Activated T-cell treated with anti-CD3 and anti-CD28 coated beads, Interleukin-2, amount 50 U/mL, for 1 hour (primary cell): ENCODE results near the gene CUX1.
"Not testable (repeated sequence)": the region's sequence is repeated elsewhere in the genome, so short reads cannot be mapped to it uniquely, and the experiment has no call there.

Experiments used
- DNase-seq: peaks from one replicate; pipeline ENCODE4 v3.0.0-alpha.2; 2020

CUX1 gene

GRCh38 chr7:102119925-102120324, 302.5 kb downstream of the CUX1 start:
- no peak for DNase-seq

- DNase-seq = no peak
These were observed 303.3 kb downstream of the CUX1 start for GRCh38 chr7:102120666-102121195.

- DNase-seq = no peak
These were observed 304.6 kb downstream of the CUX1 start for GRCh38 chr7:102122026-102122425.

- no peak for DNase-seq
These were observed 307.7 kb downstream of the CUX1 start for GRCh38 chr7:102125127-102125596.

- DNase-seq = no peak
These were observed 310.9 kb downstream of the CUX1 start for GRCh38 chr7:102128303-102128702.

- DNase-seq = no peak
These were observed 312.4 kb downstream of the CUX1 start for GRCh38 chr7:102129636-102130370.

- no peak for DNase-seq
These were observed 314.9 kb downstream of the CUX1 start for GRCh38 chr7:102132209-102132752.

GRCh38 chr7:102138676-102139075, 321.2 kb downstream of the CUX1 start:
- no peak for DNase-seq

GRCh38 chr7:102140952-102141370, 323.5 kb downstream of the CUX1 start:
- no peak for DNase-seq

- not testable (repeated sequence) for DNase-seq
These were observed 325.0 kb downstream of the CUX1 start for GRCh38 chr7:102142433-102142832.

- no peak for DNase-seq
These were observed 328.7 kb downstream of the CUX1 start for GRCh38 chr7:102146122-102146521.

- DNase-seq = no peak
These were observed 329.6 kb downstream of the CUX1 start for GRCh38 chr7:102147008-102147407.

- DNase-seq = no peak
These were observed 331.4 kb downstream of the CUX1 start for GRCh38 chr7:102148799-102149198.

GRCh38 chr7:102149416-102149815, 332.0 kb downstream of the CUX1 start:
- DNase-seq = no peak

- DNase-seq = no peak
These were observed 332.8 kb downstream of the CUX1 start for GRCh38 chr7:102150266-102150665.

- DNase-seq = no peak
These were observed 335.5 kb downstream of the CUX1 start for GRCh38 chr7:102152672-102153598.

GRCh38 chr7:102153599-102153946, 336.1 kb downstream of the CUX1 start:
- no peak for DNase-seq

GRCh38 chr7:102154425-102154824, 337.0 kb downstream of the CUX1 start:
- no peak for DNase-seq

GRCh38 chr7:102155821-102156441, 338.5 kb downstream of the CUX1 start:
- no peak for DNase-seq

- no peak for DNase-seq
These were observed 339.4 kb downstream of the CUX1 start for GRCh38 chr7:102156867-102157266.

- no peak for DNase-seq
These were observed 347.7 kb downstream of the CUX1 start for GRCh38 chr7:102165136-102165535.

- DNase-seq = no peak
These were observed 349.8 kb downstream of the CUX1 start for GRCh38 chr7:102167254-102167653.
